IgD-negative memory B cell (primary cell): ENCODE measurements around the gene FLNC. TPM values are rescaled to one million over a fixed set of nuclear protein-coding genes. Genes with fewer than 3 reads are reported as not detected.

ENCODE experiments used
- H3K27ac Mint-ChIP-seq, 3 donors: one replicate each; pipeline ENCODE4 v1.8.0; 2020 to 2022; ENCODE audit warnings: mild to moderate bottlenecking in 3 of 3, mixed read lengths in 3 of 3, moderate library complexity in 1 of 3
- H3K27me3 Mint-ChIP-seq: one replicate; pipeline ENCODE4 v1.8.0; 2021; ENCODE audit warnings: mixed read lengths
- H3K36me3 Mint-ChIP-seq: one replicate; pipeline ENCODE4 v1.8.0; 2020; ENCODE audit warnings: mild to moderate bottlenecking, mixed read lengths
- H3K4me1 Mint-ChIP-seq, 3 donors: one replicate each; pipeline ENCODE4 v1.8.0; 2020 to 2022; ENCODE audit warnings: mixed read lengths in 3 of 3, mild to moderate bottlenecking in 1 of 3
- H3K4me3 Mint-ChIP-seq, 4 donors: one replicate each; pipeline ENCODE4 v1.8.0; 2020 to 2022; ENCODE audit warnings: mild to moderate bottlenecking in 4 of 4, mixed read lengths in 4 of 4, moderate library complexity in 3 of 4
- H3K9me3 Mint-ChIP-seq, 3 donors: one replicate each; pipeline ENCODE4 v1.8.0; 2020 to 2021; ENCODE audit warnings: mixed read lengths in 3 of 3, mild to moderate bottlenecking in 1 of 3
- polyA plus RNA-seq: library from polyadenylated mRNA; unstranded; fragments of 300-500 nt; fragmentation: Illumina TruSeq; gene quantifications from one replicate; pipeline ENCODE4 v1.2.3, GENCODE V29; 2021

Gene FLNC
- polyA plus RNA-seq, 1 donor from 2014 or later = not detected

- H3K4me3 Mint-ChIP-seq = no peak overlapping the region
- H3K36me3 Mint-ChIP-seq = no peaks in the 10 kb centered on the region
- H3K27ac Mint-ChIP-seq = no peak overlapping the region
- peaks cover 0 to 6% (median 4%) of the 10 kb centered on the region in 3 donors for H3K4me1 Mint-ChIP-seq
- H3K9me3 Mint-ChIP-seq = peaks cover 0 to 11% (median 4%) of the 10 kb centered on the region in 3 donors
- peaks cover 7% of the 10 kb centered on the region for H3K27me3 Mint-ChIP-seq
Measured at GRCh38 chr7:128900237-128900636, 70.0 kb downstream of the FLNC start.

- H3K27me3 Mint-ChIP-seq = peaks cover 14% of the 10 kb centered on the region
- H3K4me1 Mint-ChIP-seq = peaks cover 0 to 6% (median 4%) of the 10 kb centered on the region in 3 donors
- H3K36me3 Mint-ChIP-seq = no peaks in the 10 kb centered on the region
- no peak overlapping the region for H3K4me3 Mint-ChIP-seq
- no peak overlapping the region for H3K27ac Mint-ChIP-seq
- peaks cover 0 to 9% (median 4%) of the 10 kb centered on the region in 3 donors for H3K9me3 Mint-ChIP-seq
Measured at GRCh38 chr7:128902761-128903585, 72.8 kb downstream of the FLNC start.

- Mint-ChIP-seq H3K27ac (no peak overlapping the region), H3K36me3 (no peaks in the 10 kb centered on the region), H3K4me1 (peaks cover 0 to 6% (median 4%) of the 10 kb centered on the region in 3 donors), H3K27me3 (peaks cover 13% of the 10 kb centered on the region), H3K4me3 (no peak overlapping the region), H3K9me3 (peaks cover 0 to 3% (median 0%) of the 10 kb centered on the region in 3 donors)
Measured at GRCh38 chr7:128903621-128904361, 73.6 kb downstream of the FLNC start.

GRCh38 chr7:128904381-128905197 lies 74.4 kb downstream of the FLNC start:
- H3K27me3 Mint-ChIP-seq = peaks cover 19% of the 10 kb centered on the region
- peaks cover 0 to 3% (median 0%) of the 10 kb centered on the region in 3 donors for H3K9me3 Mint-ChIP-seq
- no peaks in the 10 kb centered on the region for H3K36me3 Mint-ChIP-seq
- H3K4me1 Mint-ChIP-seq = peaks cover 3 to 6% (median 4%) of the 10 kb centered on the region in 3 donors
- peak overlapping the region in 2 of 3 donors; percentile 76 to 94 for H3K27ac Mint-ChIP-seq
- H3K4me3 Mint-ChIP-seq = no peak overlapping the region

- H3K27me3 Mint-ChIP-seq = peaks cover 25% of the 10 kb centered on the region
- no peaks in the 10 kb centered on the region for H3K9me3 Mint-ChIP-seq
- peak overlapping the region in 1 of 4 donors; percentile 81 for H3K4me3 Mint-ChIP-seq
- H3K4me1 Mint-ChIP-seq = peaks cover 4 to 6% (median 4%) of the 10 kb centered on the region in 3 donors
- no peaks in the 10 kb centered on the region for H3K36me3 Mint-ChIP-seq
- no peak overlapping the region for H3K27ac Mint-ChIP-seq
Measured at GRCh38 chr7:128906001-128906765, 76.0 kb downstream of the FLNC start.

- Mint-ChIP-seq H3K9me3 (no peaks in the 10 kb centered on the region), H3K4me1 (peaks cover 4 to 6% (median 5%) of the 10 kb centered on the region in 3 donors), H3K27me3 (peaks cover 25% of the 10 kb centered on the region), H3K27ac (no peak overlapping the region), H3K36me3 (no peaks in the 10 kb centered on the region), H3K4me3 (no peak overlapping the region)
Measured at GRCh38 chr7:128906766-128907559, 76.8 kb downstream of the FLNC start.

Other genes starting within 250 kb of the FLNC start
- 0.10 TPM for gene GARIN1A, start 158.1 kb upstream of the FLNC start, polyA plus RNA-seq
- 20.8 TPM for gene CALU, start 91.0 kb upstream of the FLNC start, polyA plus RNA-seq
- gene OPN1SW, start 54.6 kb upstream of the FLNC start, polyA plus RNA-seq = not detected
- 0.85 TPM for gene CCDC136, start 38.4 kb upstream of the FLNC start, polyA plus RNA-seq
- gene ATP6V1F, start 32.5 kb downstream of the FLNC start, polyA plus RNA-seq = 325 TPM
- 0.26 TPM for gene KCP, start 80.3 kb downstream of the FLNC start, polyA plus RNA-seq
- 132 TPM for gene IRF5, start 107.5 kb downstream of the FLNC start, polyA plus RNA-seq
- gene TNPO3, start 224.7 kb downstream of the FLNC start, polyA plus RNA-seq = 36.7 TPM